ENCODE data around the gene NT5M. TPM values are rescaled to one million over a fixed set of nuclear protein-coding genes. Genes with fewer than 3 reads are reported as not detected.
A peak's percentile ranks its signal among the peaks of the same experiment; 100 is the strongest.

Gene NT5M
- total RNA-seq, 2 experiments from 2014 or later, result 1.8 to 2.9 TPM

DNA sequence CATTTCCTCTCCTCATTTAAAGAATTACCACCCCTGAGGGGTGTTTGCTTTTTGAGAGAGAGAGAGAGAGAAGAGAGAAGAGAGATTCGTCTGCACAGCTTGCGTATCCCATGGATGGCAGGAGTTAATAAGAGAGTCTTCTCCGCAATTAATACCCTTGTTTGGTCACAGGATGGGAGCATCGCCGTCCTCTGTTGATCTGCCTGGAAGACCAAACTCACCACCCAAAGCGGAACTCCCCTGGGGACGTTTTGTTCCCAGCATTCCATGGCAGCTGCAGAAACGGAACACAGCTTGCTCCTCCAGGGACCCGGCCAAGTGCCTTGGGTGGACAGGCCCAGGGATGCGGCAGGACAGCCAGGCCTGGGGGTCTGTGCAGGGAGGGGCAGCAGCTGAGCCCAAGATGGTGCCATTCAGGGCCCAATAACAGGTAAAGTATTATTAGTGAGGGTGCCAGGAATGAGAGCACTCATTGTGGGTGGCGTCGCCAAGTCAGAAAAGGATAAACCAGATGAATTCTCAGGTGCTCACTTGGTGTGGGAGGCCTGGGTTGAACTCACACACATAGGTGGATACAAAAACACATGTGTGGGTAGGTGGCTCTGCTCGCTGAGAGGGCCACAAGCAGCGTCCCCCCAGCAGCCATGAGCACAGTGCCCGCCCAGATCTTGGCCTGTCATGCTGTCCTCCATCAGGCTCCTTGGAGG, 83.1 kb downstream of the NT5M start:
- CTCF ChIA-PET, result no interaction called here
- intact Hi-C loops (cut with DNase I, micrococcal nuclease), result no loop called here

DNA sequence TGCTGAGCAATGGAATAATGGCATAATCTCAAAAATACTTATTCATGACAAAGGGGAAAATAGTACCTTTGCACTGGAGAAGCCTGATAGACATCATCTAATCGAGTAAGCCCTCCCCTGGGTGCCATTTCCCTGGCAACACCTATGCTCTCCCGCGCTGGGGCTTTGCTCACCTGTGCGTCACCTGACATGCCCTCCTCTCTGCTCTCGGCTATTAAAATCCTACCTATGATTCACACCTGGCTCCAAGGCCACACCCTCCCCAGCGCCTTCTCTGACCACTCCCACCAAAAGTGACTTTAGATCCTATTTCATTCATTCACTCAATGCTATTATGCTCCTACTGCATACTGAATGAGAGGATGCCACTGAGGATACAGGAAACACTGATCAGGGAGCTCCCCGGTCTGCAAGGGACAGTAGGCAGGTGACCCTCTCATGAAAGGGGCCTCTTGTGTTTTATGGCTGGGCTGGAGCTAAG, 83.9 kb downstream of the NT5M start:
- Histone ChIP-seq H3K4me3 (ENCODE audit: low read length) (no peak overlapping the region), H3K4me1 (ENCODE audit: insufficient read depth, low read length) (peaks cover 10% of the 10 kb centered on the region), H3K9me3 (ENCODE audit: control insufficient read depth in 1 of 2, insufficient read depth in 1 of 2, low read length in 2 of 2) (no peaks in the 10 kb centered on the region), H3K27ac (ENCODE audit: low read depth in 1 of 2, low read length in 2 of 2) (no peak overlapping the region), H3K36me3 (ENCODE audit: insufficient read depth, low read length) (no peaks in the 10 kb centered on the region), H3K27me3 (ENCODE audit: control insufficient read depth in 1 of 2, insufficient read depth in 2 of 2, low read length in 2 of 2) (no peaks in the 10 kb centered on the region)
- H3K36me3 Mint-ChIP-seq (ENCODE audit: low read depth), result no peaks in the 10 kb centered on the region
- H3K9me3 Mint-ChIP-seq, result peaks cover 3% of the 10 kb centered on the region
- peaks cover 10% of the 10 kb centered on the region for H3K4me1 Mint-ChIP-seq (ENCODE audit: low read depth)
- POLR2A ChIA-PET, result no interaction called here
- no peak overlapping the region for H3K27ac Mint-ChIP-seq
- ATAC-seq (ENCODE audit: poor library complexity) (no peak), DNase-seq (no peak)
- CTCF ChIA-PET, result no interaction called here
- H3K4me3 Mint-ChIP-seq, result no peak overlapping the region
- TF ChIP-seq, protein P1, sequence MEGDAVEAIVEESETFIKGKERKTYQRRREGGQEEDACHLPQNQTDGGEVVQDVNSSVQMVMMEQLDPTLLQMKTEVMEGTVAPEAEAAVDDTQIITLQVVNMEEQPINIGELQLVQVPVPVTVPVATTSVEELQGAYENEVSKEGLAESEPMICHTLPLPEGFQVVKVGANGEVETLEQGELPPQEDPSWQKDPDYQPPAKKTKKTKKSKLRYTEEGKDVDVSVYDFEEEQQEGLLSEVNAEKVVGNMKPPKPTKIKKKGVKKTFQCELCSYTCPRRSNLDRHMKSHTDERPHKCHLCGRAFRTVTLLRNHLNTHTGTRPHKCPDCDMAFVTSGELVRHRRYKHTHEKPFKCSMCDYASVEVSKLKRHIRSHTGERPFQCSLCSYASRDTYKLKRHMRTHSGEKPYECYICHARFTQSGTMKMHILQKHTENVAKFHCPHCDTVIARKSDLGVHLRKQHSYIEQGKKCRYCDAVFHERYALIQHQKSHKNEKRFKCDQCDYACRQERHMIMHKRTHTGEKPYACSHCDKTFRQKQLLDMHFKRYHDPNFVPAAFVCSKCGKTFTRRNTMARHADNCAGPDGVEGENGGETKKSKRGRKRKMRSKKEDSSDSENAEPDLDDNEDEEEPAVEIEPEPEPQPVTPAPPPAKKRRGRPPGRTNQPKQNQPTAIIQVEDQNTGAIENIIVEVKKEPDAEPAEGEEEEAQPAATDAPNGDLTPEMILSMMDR (IDR thresholded peaks at IDR 0.05), result no peak
- intact Hi-C loops (cut with DNase I, micrococcal nuclease), result no loop called here
- no peaks in the 10 kb centered on the region for H3K27me3 Mint-ChIP-seq

More for the DNA sequence above, 83.1 kb downstream of the NT5M start:
- Histone ChIP-seq H3K27me3 (ENCODE audit: control insufficient read depth in 1 of 2, insufficient read depth in 2 of 2, low read length in 2 of 2) (no peaks in the 10 kb centered on the region), H3K9me3 (ENCODE audit: control insufficient read depth in 1 of 2, insufficient read depth in 1 of 2, low read length in 2 of 2) (no peaks in the 10 kb centered on the region), H3K27ac (ENCODE audit: low read depth in 1 of 2, low read length in 2 of 2) (no peak overlapping the region), H3K4me1 (ENCODE audit: insufficient read depth, low read length) (peaks cover 2% of the 10 kb centered on the region), H3K36me3 (ENCODE audit: insufficient read depth, low read length) (no peaks in the 10 kb centered on the region), H3K4me3 (ENCODE audit: low read length) (no peak overlapping the region)
- no peak for ATAC-seq (ENCODE audit: poor library complexity)
- DNase-seq, result no peak
- Mint-ChIP-seq H3K9me3 (no peaks in the 10 kb centered on the region), H3K27ac (no peak overlapping the region), H3K4me3 (no peak overlapping the region), H3K4me1 (ENCODE audit: low read depth) (peaks cover 2% of the 10 kb centered on the region), H3K36me3 (ENCODE audit: low read depth) (no peaks in the 10 kb centered on the region), H3K27me3 (no peaks in the 10 kb centered on the region)
- POLR2A ChIA-PET, result no interaction called here
- TF ChIP-seq, protein P1 (IDR thresholded peaks at IDR 0.05), result no peak

GRCh38 chr17:17387498-17388362, 84.6 kb downstream of the NT5M start:
- Histone ChIP-seq H3K27me3 (ENCODE audit: control insufficient read depth in 1 of 2, insufficient read depth in 2 of 2, low read length in 2 of 2) (no peaks in the 10 kb centered on the region), H3K4me1 (ENCODE audit: insufficient read depth, low read length) (peaks cover 17% of the 10 kb centered on the region), H3K36me3 (ENCODE audit: insufficient read depth, low read length) (no peaks in the 10 kb centered on the region), H3K27ac (ENCODE audit: low read depth in 1 of 2, low read length in 2 of 2) (no peak overlapping the region), H3K9me3 (ENCODE audit: control insufficient read depth in 1 of 2, insufficient read depth in 1 of 2, low read length in 2 of 2) (no peaks in the 10 kb centered on the region), H3K4me3 (ENCODE audit: low read length) (no peak overlapping the region)
- intact Hi-C loops (cut with DNase I, micrococcal nuclease), result no loop called here
- H3K27me3 Mint-ChIP-seq, result no peaks in the 10 kb centered on the region
- peaks cover 15% of the 10 kb centered on the region for H3K4me1 Mint-ChIP-seq (ENCODE audit: low read depth)
- H3K9me3 Mint-ChIP-seq, result peaks cover 3% of the 10 kb centered on the region
- ATAC-seq (ENCODE audit: poor library complexity), result no peak
- CTCF ChIA-PET, result no interaction called here
- POLR2A ChIA-PET, result no interaction called here
- no peak overlapping the region for H3K4me3 Mint-ChIP-seq
- DNase-seq, result peak in 2 of 14 experiments; percentile 18 to 38
- no peaks in the 10 kb centered on the region for H3K36me3 Mint-ChIP-seq (ENCODE audit: low read depth)
- H3K27ac Mint-ChIP-seq, result no peak overlapping the region
- TF ChIP-seq, protein P1 (IDR thresholded peaks at IDR 0.05), result no peak

Measured in CD4-positive, alpha-beta T cell (primary cell).